Putamen (tissue), 1 donor: ENCODE measurements around the gene IL1R1.

Source experiments
- DNase-seq: peaks from one replicate; pipeline ENCODE4 v3.0.0-alpha.2; 2016; ENCODE audit warnings: low spot score

Gene IL1R1

GRCh38 chr2:102140377-102140776, 2.2 kb upstream of the IL1R1 start:
- DNase-seq: no peak

DNA sequence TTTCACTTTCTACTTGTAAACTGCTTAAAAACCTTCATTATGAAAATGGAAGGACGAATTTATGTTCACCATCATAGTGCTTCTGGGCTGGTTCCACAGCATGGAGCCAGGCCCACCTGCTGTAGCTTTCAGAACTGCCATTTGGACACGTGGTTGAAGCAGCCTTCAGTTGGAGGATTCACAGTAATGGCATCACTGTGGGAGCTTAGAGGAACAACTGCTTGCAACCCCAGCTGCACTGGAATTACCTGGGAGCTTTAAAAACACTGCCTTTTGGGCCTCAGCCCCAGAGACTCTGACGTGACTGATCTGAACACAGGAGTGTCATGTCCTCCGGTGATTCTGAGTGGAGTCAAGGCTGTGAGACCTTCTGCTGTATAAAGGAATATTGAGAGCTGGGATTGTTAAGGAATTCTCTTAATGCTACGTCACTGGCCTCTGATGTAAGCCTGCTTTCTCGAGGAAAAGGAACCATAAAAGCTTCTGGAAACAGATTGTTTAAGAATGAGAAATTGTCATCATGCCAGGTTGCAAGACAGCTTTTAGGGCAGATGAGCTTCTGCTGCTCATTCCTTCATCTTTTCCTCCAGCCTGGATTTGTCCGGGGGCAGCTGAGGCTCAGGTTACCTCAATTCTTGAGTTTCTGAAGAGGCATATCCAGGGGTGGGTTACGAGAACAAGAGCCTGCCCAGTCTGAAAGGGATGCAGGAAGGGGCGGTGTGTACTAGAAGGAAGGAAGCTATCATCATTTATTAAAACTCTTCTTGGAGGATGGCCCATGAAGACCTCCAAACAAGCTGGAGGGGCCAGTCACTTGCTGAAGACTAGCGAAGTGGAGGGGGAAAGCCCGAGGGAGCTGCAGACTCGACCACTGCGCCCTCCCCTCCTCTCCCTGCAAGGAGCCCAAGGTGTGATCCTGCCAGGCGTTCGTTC, 1.3 kb upstream of the IL1R1 start:
- no peak for DNase-seq

- DNase-seq: no peak
Measured at GRCh38 chr2:102142829-102143449, 393 bp downstream of the IL1R1 start.

DNA sequence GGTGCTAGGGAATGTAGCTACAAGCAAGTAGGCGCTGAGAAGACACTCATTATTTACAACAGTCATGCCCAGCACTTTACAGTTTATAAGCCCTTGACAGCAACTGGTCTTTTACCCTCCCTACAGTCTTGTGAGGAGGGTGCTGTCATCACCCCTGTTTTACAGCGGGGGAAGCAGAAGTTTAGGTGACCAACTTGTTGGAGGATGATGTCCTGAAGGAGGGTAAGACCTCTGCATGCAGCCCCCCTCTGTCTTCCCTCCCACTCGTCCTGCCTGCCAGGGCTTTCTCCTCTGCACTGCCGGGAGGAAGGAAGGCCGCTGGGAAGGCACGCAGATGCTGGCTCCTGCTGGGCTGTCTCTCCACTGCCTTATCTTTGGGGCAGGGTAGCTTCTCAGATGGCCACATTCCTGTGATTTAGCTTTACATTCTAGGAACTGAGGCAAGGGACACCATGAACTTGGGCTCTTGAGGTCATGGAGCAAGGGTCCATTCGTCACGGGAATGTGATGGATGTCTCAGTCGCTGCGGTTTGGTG, 972 bp downstream of the IL1R1 start:
- DNase-seq: no peak

- DNase-seq: no peak
Measured at GRCh38 chr2:102144128-102144527, 1.6 kb downstream of the IL1R1 start.

GRCh38 chr2:102145107-102145506, 2.6 kb downstream of the IL1R1 start:
- no peak for DNase-seq

DNA sequence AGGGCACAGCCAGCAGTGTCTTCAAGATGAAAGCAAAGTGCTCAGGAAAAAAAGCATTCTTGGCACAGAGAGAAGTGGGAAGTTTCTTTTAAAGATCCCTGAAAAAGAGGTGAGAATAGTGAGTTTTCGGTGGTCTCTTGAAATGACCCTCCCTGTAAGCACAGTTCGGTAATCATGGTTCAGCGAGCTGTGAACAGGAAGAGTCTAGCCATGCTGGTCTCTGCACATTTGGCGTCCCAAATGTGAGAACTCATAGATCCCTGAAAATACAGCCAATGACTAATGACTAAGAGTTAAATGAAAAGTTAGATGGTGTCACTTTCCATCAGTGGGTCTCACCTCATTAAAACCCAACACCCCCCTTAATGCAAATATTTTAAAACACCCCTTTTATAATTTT, 3.4 kb downstream of the IL1R1 start:
- no peak for DNase-seq

DNA sequence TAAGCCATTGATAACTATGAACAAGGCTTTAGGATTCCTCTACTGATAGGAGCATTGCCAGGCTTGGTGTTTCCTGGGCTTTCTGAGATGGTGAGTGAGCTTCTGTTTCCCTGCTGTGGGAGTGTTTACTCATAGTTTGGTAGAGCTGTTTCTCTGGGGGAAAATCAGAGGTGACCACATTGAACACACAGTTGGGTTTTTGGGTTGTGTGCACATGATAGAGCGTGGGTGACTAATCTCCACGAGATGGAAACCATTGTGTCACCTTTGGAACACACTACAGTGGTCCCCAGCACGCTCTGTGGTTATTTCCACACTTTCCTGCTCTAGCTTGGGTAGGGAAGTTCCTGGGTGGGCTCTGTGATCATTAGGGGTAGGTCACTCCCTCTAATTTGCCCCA, 5.4 kb downstream of the IL1R1 start:
- DNase-seq: no peak

DNA sequence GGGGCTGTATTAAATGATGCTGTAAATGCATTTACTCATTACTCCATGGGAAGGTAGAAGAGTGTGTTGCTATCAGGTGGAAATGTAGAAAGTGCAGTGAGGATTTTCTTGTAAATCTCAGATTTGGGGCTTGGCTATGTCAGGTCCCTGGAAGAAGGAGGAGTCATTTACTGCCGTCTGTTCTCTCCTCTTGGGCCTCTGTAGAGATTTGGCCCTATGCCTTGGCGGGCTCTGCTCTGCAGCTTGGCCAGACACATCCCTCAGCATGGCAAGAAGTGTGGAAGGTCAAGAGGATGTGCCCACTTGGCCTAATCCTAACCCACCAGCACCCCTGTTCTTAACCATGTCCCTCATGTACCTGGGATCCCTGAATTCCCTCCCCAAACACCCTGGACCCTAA, 6.7 kb downstream of the IL1R1 start:
- no peak for DNase-seq

DNA sequence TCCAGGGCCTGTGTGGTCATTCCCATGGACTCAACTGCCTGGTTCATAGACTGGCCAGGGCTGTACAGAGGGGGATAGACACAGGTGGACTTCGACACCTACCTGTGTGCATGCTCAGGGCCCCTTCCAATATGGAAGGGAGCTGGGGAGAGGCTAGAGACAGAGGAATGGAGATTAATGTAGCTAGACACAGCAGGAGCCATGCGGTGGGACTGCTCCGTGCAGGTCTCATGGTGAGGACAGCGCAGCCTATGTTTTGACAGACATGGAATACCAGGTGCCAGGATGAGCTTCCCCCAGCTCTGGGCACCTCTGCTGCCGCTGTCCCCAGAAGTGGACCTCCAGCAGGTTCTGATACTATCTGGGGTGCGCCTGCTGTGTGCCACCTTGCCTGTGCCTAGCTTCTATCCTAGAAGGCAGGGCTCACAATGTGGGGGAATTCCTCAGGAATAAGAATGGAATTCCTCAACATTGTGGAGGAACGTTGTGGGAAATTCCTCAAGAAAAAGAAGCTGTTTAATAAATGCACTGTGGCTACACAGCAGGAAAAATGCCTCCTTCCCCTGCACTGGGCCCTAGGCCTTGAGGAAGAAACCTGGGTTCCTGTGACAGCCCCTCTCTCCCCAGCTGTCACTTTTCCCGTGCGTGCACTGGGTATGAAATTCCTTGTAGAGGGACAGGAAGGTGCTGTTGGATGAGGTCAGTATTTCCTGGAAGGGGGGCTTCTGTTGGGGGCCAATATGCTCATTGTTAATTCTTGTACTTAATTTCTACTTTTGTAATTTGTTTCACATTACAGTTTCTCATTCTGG, 7.3 kb downstream of the IL1R1 start:
- DNase-seq: no peak

- DNase-seq: no peak
Measured at GRCh38 chr2:102154364-102154763, 11.8 kb downstream of the IL1R1 start.

DNA sequence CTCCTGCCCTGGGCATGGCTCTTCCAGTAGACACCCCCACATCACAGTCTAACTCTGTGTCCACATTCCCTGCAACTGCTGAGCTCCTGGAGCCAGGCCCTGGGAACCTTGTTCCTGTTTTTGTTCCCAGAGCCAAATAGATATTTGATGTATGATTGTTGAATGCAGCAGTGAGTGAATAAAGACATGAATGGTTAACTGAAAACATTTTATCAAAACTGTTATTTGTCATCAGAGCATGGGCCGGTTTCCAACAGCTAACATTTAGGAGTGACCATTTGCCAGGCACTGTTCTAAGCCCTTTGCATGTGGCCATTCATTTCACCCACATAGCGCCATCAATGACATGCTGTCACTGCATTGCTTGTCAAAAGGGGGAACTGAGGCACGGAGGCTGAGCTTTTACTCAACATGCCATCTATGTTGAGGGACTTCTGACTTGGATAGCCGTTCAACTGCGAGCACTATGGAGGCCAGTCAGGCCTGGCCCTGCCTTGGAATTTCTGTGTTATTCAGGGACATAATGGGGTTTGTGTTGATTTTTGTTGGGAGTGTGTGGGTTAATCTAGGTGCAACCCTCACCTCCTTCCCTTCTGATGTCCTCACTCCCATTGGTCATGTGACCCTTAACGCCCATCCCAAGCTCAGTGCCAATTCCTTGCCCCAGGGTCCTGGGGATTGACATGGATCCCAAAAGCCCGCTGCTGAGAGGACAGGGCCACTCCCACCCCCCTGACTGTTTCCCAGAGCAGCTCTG, 12.6 kb downstream of the IL1R1 start:
- no peak for DNase-seq

DNA sequence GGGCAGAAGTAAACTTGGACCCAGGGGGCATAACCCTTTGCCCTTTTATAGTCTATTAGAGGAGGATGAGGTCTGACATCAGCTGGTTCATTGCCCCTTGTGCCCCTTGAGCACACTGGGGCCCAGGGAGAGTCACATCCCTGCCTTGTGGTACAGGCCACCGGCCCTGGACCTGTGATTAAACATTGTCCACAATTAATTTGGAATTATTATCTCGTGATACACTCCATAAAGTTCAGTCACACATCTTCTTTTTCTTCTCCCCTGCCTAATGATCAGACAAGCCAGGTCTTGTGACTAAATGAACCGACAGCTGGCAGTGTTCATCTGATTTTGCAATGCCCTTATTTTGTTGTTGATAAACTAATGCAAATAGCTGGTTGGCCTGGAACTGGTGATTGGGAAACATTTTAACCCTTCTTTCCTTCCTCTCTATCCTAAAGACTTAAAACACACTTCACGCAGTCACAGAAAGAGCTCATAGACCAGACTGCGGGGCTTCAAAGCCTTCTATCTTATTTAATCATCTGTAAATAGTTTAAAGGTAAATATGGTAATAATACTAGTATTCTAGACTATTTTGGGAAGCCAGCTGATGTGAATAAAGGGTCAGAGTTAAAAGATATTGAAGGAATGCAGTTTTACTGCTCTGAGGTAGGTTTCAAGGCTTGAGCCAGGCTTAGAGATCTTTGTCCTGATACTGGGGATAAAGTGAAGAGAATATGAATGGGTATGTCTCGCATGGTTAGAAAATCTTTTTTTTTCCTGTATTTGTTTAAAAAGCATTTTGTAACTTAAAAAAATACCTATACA, 13.4 kb downstream of the IL1R1 start:
- no peak for DNase-seq

DNA sequence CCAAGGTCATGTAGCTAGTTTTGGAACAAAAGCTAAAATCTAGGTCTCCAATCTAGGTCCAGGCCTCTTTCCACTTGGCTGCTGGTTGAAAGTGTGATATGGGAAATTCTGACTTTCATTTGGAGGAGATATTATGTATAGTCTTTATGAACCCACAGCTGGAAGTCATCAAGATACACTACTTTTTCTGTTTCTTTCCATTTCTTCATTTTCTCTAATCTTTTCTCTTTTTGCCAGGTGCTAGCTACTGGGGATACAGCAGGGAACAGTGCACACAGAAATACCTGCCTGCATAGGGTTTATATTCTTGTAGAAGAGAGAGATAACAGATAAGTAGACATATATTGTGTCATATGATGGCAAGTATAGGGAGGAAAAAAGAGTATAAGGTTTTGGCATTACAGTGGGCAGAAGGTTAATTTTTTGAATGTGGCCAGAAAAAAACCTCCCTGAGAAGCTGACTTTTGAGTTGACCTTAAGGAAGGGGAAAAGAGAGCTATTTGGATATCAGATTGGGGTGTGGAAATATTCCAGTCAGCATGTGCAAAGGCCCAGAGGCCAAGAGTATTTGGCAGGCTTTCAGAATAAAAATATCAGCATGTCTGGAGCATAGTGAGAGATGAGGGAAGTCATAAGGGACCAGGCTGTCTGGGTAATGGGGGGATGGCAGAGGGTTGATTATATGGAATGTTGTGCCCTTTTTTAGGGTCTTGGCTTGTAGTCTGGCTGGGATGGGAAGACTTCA, 15.6 kb downstream of the IL1R1 start:
- no peak for DNase-seq

GRCh38 chr2:102159295-102159694, 16.7 kb downstream of the IL1R1 start:
- DNase-seq: no peak

GRCh38 chr2:102166189-102166845, 23.8 kb downstream of the IL1R1 start:
- no peak for DNase-seq

- DNase-seq: no peak
Measured at GRCh38 chr2:102168026-102168771, 25.7 kb downstream of the IL1R1 start.

- DNase-seq: no peak
Measured at GRCh38 chr2:102171946-102172345, 29.4 kb downstream of the IL1R1 start.

DNA sequence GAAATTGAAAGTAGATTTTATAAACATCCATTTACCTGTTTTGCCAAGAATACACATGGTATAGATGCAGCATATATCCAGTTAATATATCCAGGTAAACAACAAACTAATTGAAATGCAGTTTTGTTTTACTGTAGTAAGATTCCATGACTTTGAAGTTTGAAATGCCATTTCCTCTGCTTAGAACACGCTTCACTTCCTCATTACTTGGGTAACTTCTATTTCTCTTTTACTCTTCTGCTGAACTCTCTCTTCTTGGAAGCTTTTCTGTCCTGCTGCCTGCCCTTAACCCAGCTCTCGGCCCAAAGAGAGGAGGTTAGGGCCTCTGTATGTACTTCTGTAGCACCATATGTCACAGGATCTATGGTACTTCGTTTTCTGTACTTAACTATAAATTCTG, 30.2 kb downstream of the IL1R1 start:
- no peak for DNase-seq
